ENCODE data around the gene MCTP1.

GRCh38 chr5:94967525-94967924 is 317.4 kb downstream of the MCTP1 start:
- TF ChIP-seq EZH2 (IDR thresholded peaks at IDR 0.05; ENCODE audit: low read length, unreplicated experiment) = no peak
- TF ChIP-seq CTCF (conservative IDR thresholded peaks at IDR 0.05; ENCODE audit: low read depth, low read length) = no peak
- TF ChIP-seq EZH2phosphoT487 (IDR thresholded peaks at IDR 0.05; ENCODE audit: borderline replicate concordance, low read length) = no peak
